Measurements from ENCODE around the gene ABHD2. TPM values are rescaled to one million over a fixed set of nuclear protein-coding genes. Genes with fewer than 3 reads are reported as not detected.
"Not testable (repeated sequence)": the region's sequence is repeated elsewhere in the genome, so short reads cannot be mapped to it uniquely, and the experiment has no call there.

Gene ABHD2
- total RNA-seq, 1 donor from 2014 or later: 66.5 TPM

DNA sequence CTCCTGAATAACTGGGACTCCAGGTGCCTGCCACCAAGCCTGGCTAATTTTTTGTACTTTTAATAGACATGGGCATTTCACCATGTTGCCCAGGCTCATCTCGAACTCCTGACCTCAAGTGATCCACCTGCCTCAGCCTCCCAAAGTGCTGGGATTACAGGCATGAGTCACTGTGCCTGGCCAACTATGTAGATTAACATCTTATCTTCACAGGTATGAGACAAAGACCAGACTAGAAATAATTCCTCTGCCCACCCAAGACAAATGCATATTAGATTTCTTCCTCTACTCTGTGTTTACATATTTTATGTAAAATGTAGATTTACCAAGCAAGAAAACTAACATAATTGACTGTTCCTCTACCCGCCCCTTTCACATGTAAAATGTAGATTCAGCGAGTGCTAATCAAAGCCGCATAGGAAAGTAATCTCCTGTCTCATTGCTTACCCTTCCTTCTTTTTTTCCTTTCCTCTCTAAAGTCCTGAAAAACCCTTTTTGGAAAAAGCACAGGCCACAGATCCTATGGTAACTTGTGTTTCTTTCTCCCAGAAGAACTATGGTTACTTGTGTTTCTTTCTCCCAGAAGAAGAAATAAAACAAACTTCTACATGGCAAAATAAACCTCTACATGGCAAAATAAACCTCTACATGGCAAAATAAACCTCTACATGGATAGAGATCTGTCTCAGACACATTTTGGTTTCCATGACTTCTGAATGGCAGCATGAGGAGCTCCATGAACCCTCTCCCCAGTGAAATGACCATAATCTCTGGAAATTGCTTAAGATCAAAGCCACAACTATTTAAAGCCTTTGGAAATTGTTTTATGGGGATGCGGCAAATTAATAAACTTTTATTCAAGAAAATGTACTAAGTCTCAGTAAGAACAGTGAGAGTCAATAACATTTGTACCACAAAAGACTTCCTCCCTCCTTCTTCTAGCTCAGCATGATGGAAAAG, 9.1 kb upstream of the ABHD2 start:
- H3K36me3 Mint-ChIP-seq (ENCODE audit: low read depth): no peaks in the 10 kb centered on the region
- H3K27ac Mint-ChIP-seq: no peak overlapping the region
- H3K9me3 Mint-ChIP-seq: no peaks in the 10 kb centered on the region

DNA sequence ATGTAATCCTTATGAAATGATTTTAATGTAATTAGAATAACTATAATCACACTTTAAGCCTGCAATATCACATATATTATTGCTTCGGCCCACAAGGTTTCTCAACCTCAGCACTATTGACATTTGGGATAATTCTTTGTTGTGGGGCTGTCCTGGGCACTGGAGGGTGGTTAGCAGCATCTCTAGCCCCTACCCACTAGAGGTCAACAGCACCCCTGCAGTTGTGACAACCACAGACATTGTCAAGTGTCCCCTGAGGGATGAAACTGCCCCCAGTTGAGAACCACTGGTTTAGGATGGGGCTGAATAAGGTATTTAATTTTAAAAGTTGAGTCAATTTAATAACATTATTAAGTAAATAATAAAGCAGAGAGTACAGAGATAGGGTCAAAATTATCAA, 6.4 kb upstream of the ABHD2 start:
- no peak overlapping the region for H3K4me3 Mint-ChIP-seq
- intact Hi-C loops (cut with micrococcal nuclease): no loop called here
- DNase-seq (ENCODE audit: low spot score): no peak
- H3K27me3 Mint-ChIP-seq (ENCODE audit: insufficient read depth): peaks cover 7% of the 10 kb centered on the region
- H3K36me3 Mint-ChIP-seq (ENCODE audit: low read depth): no peaks in the 10 kb centered on the region
- no peak overlapping the region for H3K27ac Mint-ChIP-seq
- peaks cover 10% of the 10 kb centered on the region for H3K4me1 Mint-ChIP-seq (ENCODE audit: low read depth)
- no peaks in the 10 kb centered on the region for H3K9me3 Mint-ChIP-seq

More for the DNA sequence above, 9.1 kb upstream of the ABHD2 start:
- intact Hi-C loops (cut with micrococcal nuclease): no loop called here
- Mint-ChIP-seq H3K4me3 (no peak overlapping the region), H3K27me3 (ENCODE audit: insufficient read depth) (peaks cover 7% of the 10 kb centered on the region), H3K4me1 (ENCODE audit: low read depth) (peaks cover 28% of the 10 kb centered on the region)
- no peak for DNase-seq (ENCODE audit: low spot score)

DNA sequence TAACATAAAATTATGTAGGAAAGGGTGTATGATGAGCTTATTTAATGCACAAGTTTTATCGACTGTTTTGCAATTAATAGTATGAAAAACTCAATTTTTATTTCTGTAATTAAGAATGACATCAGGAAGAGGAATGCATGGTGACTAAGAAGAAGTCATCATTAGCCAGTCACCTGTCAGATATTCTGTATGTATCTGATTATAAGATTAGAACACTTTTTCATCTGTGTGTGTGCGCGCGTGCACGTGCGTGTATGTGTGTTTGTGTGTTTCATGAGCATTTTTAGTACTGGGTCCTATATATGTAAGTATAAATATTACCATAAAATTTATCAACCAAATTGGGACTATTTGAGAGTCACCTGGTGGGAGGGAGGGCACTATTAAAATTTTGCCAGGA, 5.0 kb upstream of the ABHD2 start:
- H3K27me3 Mint-ChIP-seq (ENCODE audit: insufficient read depth): peaks cover 7% of the 10 kb centered on the region
- no peaks in the 10 kb centered on the region for H3K9me3 Mint-ChIP-seq
- no peak overlapping the region for H3K4me3 Mint-ChIP-seq
- peaks cover 1% of the 10 kb centered on the region for H3K4me1 Mint-ChIP-seq (ENCODE audit: low read depth)
- H3K36me3 Mint-ChIP-seq (ENCODE audit: low read depth): no peaks in the 10 kb centered on the region
- DNase-seq (ENCODE audit: low spot score): no peak
- intact Hi-C loops (cut with micrococcal nuclease): no loop called here
- no peak overlapping the region for H3K27ac Mint-ChIP-seq

- Mint-ChIP-seq H3K4me3 (no peak overlapping the region), H3K4me1 (ENCODE audit: low read depth) (peaks cover 15% of the 10 kb centered on the region), H3K9me3 (no peaks in the 10 kb centered on the region), H3K27me3 (ENCODE audit: insufficient read depth) (no peaks in the 10 kb centered on the region), H3K27ac (no peak overlapping the region), H3K36me3 (ENCODE audit: low read depth) (no peaks in the 10 kb centered on the region)
- DNase-seq (ENCODE audit: low spot score): no peak
- intact Hi-C loops (cut with micrococcal nuclease): no loop called here
These were observed 2.8 kb upstream of the ABHD2 start for GRCh38 chr15:89085289-89085926.

GRCh38 chr15:89085933-89086332, 2.3 kb upstream of the ABHD2 start:
- H3K27ac Mint-ChIP-seq; H3K9me3 Mint-ChIP-seq; H3K36me3 Mint-ChIP-seq (ENCODE audit: low read depth); H3K4me3 Mint-ChIP-seq; intact Hi-C loops (cut with micrococcal nuclease); H3K27me3 Mint-ChIP-seq (ENCODE audit: insufficient read depth); DNase-seq (ENCODE audit: low spot score): not testable (repeated sequence)
- peaks cover 20% of the 10 kb centered on the region for H3K4me1 Mint-ChIP-seq (ENCODE audit: low read depth)

DNA sequence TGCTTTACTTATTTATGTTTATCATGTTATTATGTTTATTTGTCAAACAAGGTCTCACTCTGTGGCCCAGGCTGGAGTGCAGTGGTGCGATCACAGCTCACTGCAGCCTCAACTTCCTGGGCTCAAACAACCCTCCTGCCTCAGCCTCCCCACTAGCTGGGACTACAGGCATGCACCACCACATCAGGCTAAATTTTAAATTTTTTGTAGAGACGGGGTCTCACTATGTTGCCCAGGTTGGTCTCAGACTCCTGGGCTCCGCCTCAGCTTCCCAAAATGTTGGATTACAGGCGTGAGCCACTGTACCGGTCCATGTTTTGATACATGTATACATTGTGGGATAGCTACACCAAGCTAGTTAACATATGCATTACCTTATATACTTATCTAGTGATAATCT, 1.9 kb upstream of the ABHD2 start:
- DNase-seq (ENCODE audit: low spot score); intact Hi-C loops (cut with micrococcal nuclease); H3K9me3 Mint-ChIP-seq; H3K27ac Mint-ChIP-seq; H3K27me3 Mint-ChIP-seq (ENCODE audit: insufficient read depth); H3K36me3 Mint-ChIP-seq (ENCODE audit: low read depth); H3K4me3 Mint-ChIP-seq: not testable (repeated sequence)
- peaks cover 25% of the 10 kb centered on the region for H3K4me1 Mint-ChIP-seq (ENCODE audit: low read depth)

GRCh38 chr15:89087161-89087829, 961 bp upstream of the ABHD2 start:
- no peak for DNase-seq (ENCODE audit: low spot score)
- peaks cover 3% of the 10 kb centered on the region for H3K36me3 Mint-ChIP-seq (ENCODE audit: low read depth)
- no peak overlapping the region for H3K27ac Mint-ChIP-seq
- peaks cover 33% of the 10 kb centered on the region for H3K4me1 Mint-ChIP-seq (ENCODE audit: low read depth)
- no peaks in the 10 kb centered on the region for H3K27me3 Mint-ChIP-seq (ENCODE audit: insufficient read depth)
- H3K9me3 Mint-ChIP-seq: no peaks in the 10 kb centered on the region
- intact Hi-C loops (cut with micrococcal nuclease): no loop called here
- H3K4me3 Mint-ChIP-seq: no peak overlapping the region

- DNase-seq (ENCODE audit: low spot score): peak; percentile 15
- Mint-ChIP-seq H3K4me3 (no peak overlapping the region), H3K4me1 (ENCODE audit: low read depth) (peaks cover 38% of the 10 kb centered on the region), H3K36me3 (ENCODE audit: low read depth) (peaks cover 7% of the 10 kb centered on the region), H3K9me3 (no peaks in the 10 kb centered on the region), H3K27ac (no peak overlapping the region), H3K27me3 (ENCODE audit: insufficient read depth) (no peaks in the 10 kb centered on the region)
- intact Hi-C loops (cut with micrococcal nuclease): loop anchor here (1.0 to 2.0 kb wide), 11 partner anchors 20 to 465 kb away; partner anchors contain the start of genes HAPLN3 and POLG
These were observed 504 bp downstream of the ABHD2 start for GRCh38 chr15:89088605-89089315.

GRCh38 chr15:89089316-89090230, 1.3 kb downstream of the ABHD2 start:
- DNase-seq (ENCODE audit: low spot score): no peak
- H3K36me3 Mint-ChIP-seq (ENCODE audit: low read depth): peaks cover 7% of the 10 kb centered on the region
- no peaks in the 10 kb centered on the region for H3K9me3 Mint-ChIP-seq
- intact Hi-C loops (cut with micrococcal nuclease): loop anchor here (2.0 kb wide), 4 partner anchors 31 to 245 kb away; partner anchors contain the start of genes HAPLN3 and POLG
- H3K4me1 Mint-ChIP-seq (ENCODE audit: low read depth): peaks cover 38% of the 10 kb centered on the region
- H3K4me3 Mint-ChIP-seq: no peak overlapping the region
- H3K27ac Mint-ChIP-seq: peak overlapping the region; percentile 88
- H3K27me3 Mint-ChIP-seq (ENCODE audit: insufficient read depth): no peaks in the 10 kb centered on the region

GRCh38 chr15:89090791-89091626, 2.8 kb downstream of the ABHD2 start:
- Mint-ChIP-seq H3K36me3 (ENCODE audit: low read depth) (peaks cover 7% of the 10 kb centered on the region), H3K27ac (peak overlapping the region; percentile 88), H3K4me1 (ENCODE audit: low read depth) (peaks cover 38% of the 10 kb centered on the region), H3K27me3 (ENCODE audit: insufficient read depth) (no peaks in the 10 kb centered on the region), H3K9me3 (no peaks in the 10 kb centered on the region), H3K4me3 (no peak overlapping the region)
- peak; percentile 4 for DNase-seq (ENCODE audit: low spot score)
- intact Hi-C loops (cut with micrococcal nuclease): no loop called here

GRCh38 chr15:89091627-89092220, 3.5 kb downstream of the ABHD2 start:
- no peak for DNase-seq (ENCODE audit: low spot score)
- Mint-ChIP-seq H3K9me3 (no peaks in the 10 kb centered on the region), H3K27ac (peak overlapping the region; percentile 88), H3K4me1 (ENCODE audit: low read depth) (peaks cover 38% of the 10 kb centered on the region), H3K36me3 (ENCODE audit: low read depth) (peaks cover 7% of the 10 kb centered on the region), H3K27me3 (ENCODE audit: insufficient read depth) (no peaks in the 10 kb centered on the region), H3K4me3 (no peak overlapping the region)
- intact Hi-C loops (cut with micrococcal nuclease): no loop called here

All from activated T-helper 1 cell treated with anti-CD3 and anti-CD28 coated beads, Interleukin-12 subunit alpha, Interleukin-12 subunit beta, Interleukin-2, Interleukin-4 antibody, amounts not matched to agents 30 ng/mL and 10 ng/mL and 1 ng/mL, durations not matched to agents 14 hours and 24 hours and 36 hours (primary cell).